ENCODE data around the gene CLDN15. TPM values are rescaled to one million over a fixed set of nuclear protein-coding genes. Genes with fewer than 3 reads are reported as not detected.
A peak's percentile ranks its signal among the peaks of the same experiment; 100 is the strongest.

The CLDN15 gene
- total and polyA plus RNA-seq, 2 donors (not counting 1 experiment from before 2014, with no cell fraction given) = 1.6 to 3.1 TPM

DNA sequence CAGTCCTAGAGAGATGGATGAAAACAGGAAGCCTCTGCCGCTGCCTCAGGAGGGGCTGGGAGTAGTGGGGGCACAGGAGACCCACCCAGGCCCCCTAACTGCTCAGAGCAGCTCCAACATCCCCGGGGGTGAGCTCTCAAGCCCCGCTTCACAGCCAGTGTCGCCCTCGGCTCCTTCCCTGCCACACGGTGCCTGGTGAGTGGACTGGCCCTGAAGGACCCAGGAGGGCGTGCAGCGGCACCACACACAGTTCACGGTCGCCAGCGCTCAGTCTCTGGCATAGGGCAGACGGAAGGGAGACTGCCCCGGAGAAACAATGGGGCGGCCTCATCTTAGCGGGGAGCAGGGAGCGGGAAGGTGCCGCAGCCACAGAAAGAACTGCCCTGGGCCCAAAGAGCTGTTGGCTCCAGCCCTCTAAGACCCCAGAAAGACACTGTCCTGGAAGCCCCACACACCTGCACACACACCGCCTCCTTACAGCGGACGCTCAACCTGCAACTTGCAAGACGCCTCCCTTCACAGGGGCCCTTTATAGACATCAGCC is 1.2 kb downstream of the CLDN15 start:
- no peak overlapping the region for H3K27ac ChIP-seq (ENCODE audit: insufficient read depth, low read length)
- H3K79me2 ChIP-seq (ENCODE audit: control insufficient read depth, insufficient read depth, low read length) = no peaks in the 10 kb centered on the region
- H2AFZ ChIP-seq (ENCODE audit: low read length) = no peak overlapping the region
- no peak for DNase-seq (ENCODE audit: low read depth in 2 of 2)
- no peak overlapping the region for H3K4me2 ChIP-seq (ENCODE audit: extremely low read depth, insufficient read depth, low read length)
- H3K27me3 ChIP-seq (ENCODE audit: control insufficient read depth, insufficient read depth, low read length) = no peaks in the 10 kb centered on the region
- H3K4me1 ChIP-seq (ENCODE audit: control insufficient read depth, extremely low read depth, insufficient read depth, low read length) = peaks cover 10% of the 10 kb centered on the region
- H3K36me3 ChIP-seq (ENCODE audit: control insufficient read depth, insufficient read depth, low read length) = peaks cover 18% of the 10 kb centered on the region
- no peak overlapping the region for H3K4me3 ChIP-seq (replicated peaks in 1 of 4; ENCODE audit: control extremely low read depth in 1 of 4, insufficient read depth in 1 of 4, low read depth in 3 of 4, low read length in 4 of 4)
- TF ChIP-seq, protein P1, sequence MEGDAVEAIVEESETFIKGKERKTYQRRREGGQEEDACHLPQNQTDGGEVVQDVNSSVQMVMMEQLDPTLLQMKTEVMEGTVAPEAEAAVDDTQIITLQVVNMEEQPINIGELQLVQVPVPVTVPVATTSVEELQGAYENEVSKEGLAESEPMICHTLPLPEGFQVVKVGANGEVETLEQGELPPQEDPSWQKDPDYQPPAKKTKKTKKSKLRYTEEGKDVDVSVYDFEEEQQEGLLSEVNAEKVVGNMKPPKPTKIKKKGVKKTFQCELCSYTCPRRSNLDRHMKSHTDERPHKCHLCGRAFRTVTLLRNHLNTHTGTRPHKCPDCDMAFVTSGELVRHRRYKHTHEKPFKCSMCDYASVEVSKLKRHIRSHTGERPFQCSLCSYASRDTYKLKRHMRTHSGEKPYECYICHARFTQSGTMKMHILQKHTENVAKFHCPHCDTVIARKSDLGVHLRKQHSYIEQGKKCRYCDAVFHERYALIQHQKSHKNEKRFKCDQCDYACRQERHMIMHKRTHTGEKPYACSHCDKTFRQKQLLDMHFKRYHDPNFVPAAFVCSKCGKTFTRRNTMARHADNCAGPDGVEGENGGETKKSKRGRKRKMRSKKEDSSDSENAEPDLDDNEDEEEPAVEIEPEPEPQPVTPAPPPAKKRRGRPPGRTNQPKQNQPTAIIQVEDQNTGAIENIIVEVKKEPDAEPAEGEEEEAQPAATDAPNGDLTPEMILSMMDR (conservative IDR thresholded peaks at IDR 0.05 in 1 of 2, IDR thresholded peaks at IDR 0.05 in 1 of 2; ENCODE audit: low read depth in 1 of 2, low read length in 2 of 2) = no peak
- H4K20me1 ChIP-seq (ENCODE audit: control insufficient read depth, extremely low read depth, insufficient read depth, low read length) = no peaks in the 10 kb centered on the region
- H3K9me3 ChIP-seq (ENCODE audit: control insufficient read depth, insufficient read depth, low read depth, low read length) = no peaks in the 10 kb centered on the region
- no peak overlapping the region for H3K9ac ChIP-seq (ENCODE audit: insufficient read depth, low read length)

DNA sequence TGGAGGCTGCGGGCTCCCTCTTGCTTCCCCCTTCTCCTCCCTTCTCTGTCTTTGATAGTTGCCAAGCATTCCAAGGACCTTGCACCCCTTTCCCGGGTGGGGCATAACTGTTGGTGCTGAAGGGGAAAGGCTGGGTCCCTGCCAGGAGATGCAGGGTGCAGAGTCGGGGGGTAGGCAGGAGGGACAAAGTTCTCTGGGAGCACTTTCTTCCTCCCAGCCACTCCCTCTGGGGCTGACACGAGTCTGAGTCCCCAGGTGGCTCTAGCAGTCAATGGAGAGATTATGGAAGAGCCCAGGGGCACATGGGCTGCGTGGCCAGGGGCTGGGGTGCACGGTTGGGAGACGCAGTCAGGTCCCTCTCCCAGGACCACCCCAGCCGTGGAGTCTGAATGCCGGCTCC is 2.1 kb downstream of the CLDN15 start:
- no peaks in the 10 kb centered on the region for H4K20me1 ChIP-seq (ENCODE audit: control insufficient read depth, extremely low read depth, insufficient read depth, low read length)
- no peak for TF ChIP-seq EZH2 (IDR thresholded peaks at IDR 0.05; ENCODE audit: low read length, missing control alignments)
- TF ChIP-seq, protein P1 (conservative IDR thresholded peaks at IDR 0.05 in 1 of 2, IDR thresholded peaks at IDR 0.05 in 1 of 2; ENCODE audit: low read depth in 1 of 2, low read length in 2 of 2) = no peak
- no peak for DNase-seq (ENCODE audit: low read depth in 2 of 2)

DNA sequence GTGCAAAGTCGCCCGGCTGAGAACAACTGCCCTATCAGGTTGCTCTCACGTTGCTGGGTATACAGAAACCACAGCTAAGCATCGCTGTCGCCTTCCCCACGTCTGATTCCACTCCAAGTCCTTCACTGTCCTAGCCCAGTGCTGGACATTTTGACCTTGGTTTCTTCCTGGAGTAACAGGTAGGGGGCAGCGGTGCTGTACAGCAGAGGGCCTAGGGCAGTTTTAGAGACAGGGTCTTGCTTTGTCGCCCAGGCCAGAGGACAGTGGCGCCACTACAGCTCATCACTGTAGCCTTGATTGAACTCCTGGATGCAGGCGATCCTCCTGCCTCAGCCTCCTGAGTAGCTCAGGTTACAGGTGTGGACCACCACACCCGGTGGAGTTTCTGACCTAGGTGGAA is 2.6 kb downstream of the CLDN15 start:
- Histone ChIP-seq H3K27me3 (ENCODE audit: control insufficient read depth, insufficient read depth, low read length) (no peaks in the 10 kb centered on the region), H3K9me3 (ENCODE audit: control insufficient read depth, insufficient read depth, low read depth, low read length) (no peaks in the 10 kb centered on the region), H3K36me3 (ENCODE audit: control insufficient read depth, insufficient read depth, low read length) (peaks cover 14% of the 10 kb centered on the region), H4K20me1 (ENCODE audit: control insufficient read depth, extremely low read depth, insufficient read depth, low read length) (no peaks in the 10 kb centered on the region), H3K27ac (ENCODE audit: insufficient read depth, low read length) (no peak overlapping the region), H3K4me3 (replicated peaks in 1 of 4; ENCODE audit: control extremely low read depth in 1 of 4, insufficient read depth in 1 of 4, low read depth in 3 of 4, low read length in 4 of 4) (no peak overlapping the region), H3K9ac (ENCODE audit: insufficient read depth, low read length) (no peak overlapping the region), H2AFZ (ENCODE audit: low read length) (no peak overlapping the region), H3K4me2 (ENCODE audit: extremely low read depth, insufficient read depth, low read length) (no peak overlapping the region), H3K4me1 (ENCODE audit: control insufficient read depth, extremely low read depth, insufficient read depth, low read length) (peaks cover 10% of the 10 kb centered on the region), H3K79me2 (ENCODE audit: control insufficient read depth, insufficient read depth, low read length) (no peaks in the 10 kb centered on the region)
- no peak for DNase-seq (ENCODE audit: low read depth in 2 of 2)
- TF ChIP-seq, protein P1 (conservative IDR thresholded peaks at IDR 0.05 in 1 of 2, IDR thresholded peaks at IDR 0.05 in 1 of 2; ENCODE audit: low read depth in 1 of 2, low read length in 2 of 2) = peak in 1 of 2 donors; percentile 19
- TF ChIP-seq EZH2 (IDR thresholded peaks at IDR 0.05; ENCODE audit: low read length, missing control alignments) = no peak

More for the DNA sequence above, 2.1 kb downstream of the CLDN15 start:
- no peak overlapping the region for H3K4me3 ChIP-seq (replicated peaks in 1 of 4; ENCODE audit: control extremely low read depth in 1 of 4, insufficient read depth in 1 of 4, low read depth in 3 of 4, low read length in 4 of 4)
- H3K4me1 ChIP-seq (ENCODE audit: control insufficient read depth, extremely low read depth, insufficient read depth, low read length) = peaks cover 10% of the 10 kb centered on the region
- no peaks in the 10 kb centered on the region for H3K9me3 ChIP-seq (ENCODE audit: control insufficient read depth, insufficient read depth, low read depth, low read length)
- H3K36me3 ChIP-seq (ENCODE audit: control insufficient read depth, insufficient read depth, low read length) = peaks cover 16% of the 10 kb centered on the region
- no peak overlapping the region for H3K27ac ChIP-seq (ENCODE audit: insufficient read depth, low read length)
- no peak overlapping the region for H3K4me2 ChIP-seq (ENCODE audit: extremely low read depth, insufficient read depth, low read length)
- H2AFZ ChIP-seq (ENCODE audit: low read length) = no peak overlapping the region
- no peaks in the 10 kb centered on the region for H3K27me3 ChIP-seq (ENCODE audit: control insufficient read depth, insufficient read depth, low read length)
- no peak overlapping the region for H3K9ac ChIP-seq (ENCODE audit: insufficient read depth, low read length)
- no peaks in the 10 kb centered on the region for H3K79me2 ChIP-seq (ENCODE audit: control insufficient read depth, insufficient read depth, low read length)

Data from fibroblast of lung (primary cell).